H1 (cell line): ENCODE data around the gene PAQR4. TPM values are rescaled to one million over a fixed set of nuclear protein-coding genes. Genes with fewer than 3 reads are reported as not detected.
A peak's percentile ranks its signal among the peaks of the same experiment; 100 is the strongest.

Experiments
- ASH2L ChIP-seq: fragments of 200-600, 300-600 bp; sonication (generic); IDR thresholded peaks from one replicate; pipeline ENCODE4 v1.7.1; 2017; ENCODE audit warnings: low read length
- BRCA1 ChIP-seq: IDR thresholded peaks from 2 replicates; pipeline ENCODE4 v1.6.1; 2012; ENCODE audit warnings: low read depth, low read length, improper control_type of control experiment
- CBX5 ChIP-seq: fragments of 300-800, 300-1000 bp; sonication (generic); IDR thresholded peaks from 2 replicates; pipeline ENCODE4 v1.7.1; 2016; ENCODE audit warnings: antibody characterized with exemption, low read length, low read depth
- CEBPB ChIP-seq: IDR thresholded peaks from 2 replicates; pipeline ENCODE4 v1.6.1; 2012; ENCODE audit warnings: low read depth, low read length
- CHD1 ChIP-seq: IDR thresholded peaks from 2 replicates; pipeline ENCODE4 v1.6.1; 2012; ENCODE audit warnings: low read depth, low read length, improper control_type of control experiment
- EZH2 ChIP-seq: fragments of 200-600 bp; sonication (generic); IDR thresholded peaks from 2 replicates; pipeline ENCODE4 v1.7.1; 2012; ENCODE audit warnings: low read depth, mild to moderate bottlenecking, moderate library complexity, low read length, inconsistent platforms; ENCODE audit not compliant: severe bottlenecking
- GTF2F1 ChIP-seq: IDR thresholded peaks from 2 replicates; pipeline ENCODE4 v1.6.1; 2012; ENCODE audit warnings: low read depth, low read length, improper control_type of control experiment, borderline replicate concordance
- HDAC2 ChIP-seq, 2 experiments: fragments of 300-600 bp in 1 of 2; sonication (generic) in 1 of 2; IDR thresholded peaks; 2 replicates each; pipeline ENCODE4 v1.6.1; 2011 to 2012; ENCODE audit warnings: low read depth in 2 of 2, low read length in 2 of 2, mild to moderate bottlenecking in 2 of 2, moderate library complexity in 2 of 2, borderline replicate concordance in 1 of 2, inconsistent platforms in 1 of 2
- JUND ChIP-seq: IDR thresholded peaks from 2 replicates; pipeline ENCODE4 v1.6.1; 2011; ENCODE audit warnings: mild to moderate bottlenecking, improper control_type of control experiment, low read length
- MAFK ChIP-seq: IDR thresholded peaks from 2 replicates; pipeline ENCODE4 v1.6.1; 2012; ENCODE audit warnings: low read depth, mild to moderate bottlenecking, improper control_type of control experiment, low read length
- POU5F1 ChIP-seq: IDR thresholded peaks from 2 replicates; pipeline ENCODE4 v1.6.1; 2011; ENCODE audit warnings: low read depth, mild to moderate bottlenecking, low read length, moderate library complexity
- RBBP5 ChIP-seq: IDR thresholded peaks from 2 replicates; pipeline ENCODE4 v1.7.1; 2012; ENCODE audit warnings: low read depth, mild to moderate bottlenecking, inconsistent platforms, low read length, moderate library complexity, borderline replicate concordance
- SAP30 ChIP-seq: fragments of 300-600 bp; sonication (generic); IDR thresholded peaks from 2 replicates; pipeline ENCODE4 v1.7.1; 2012; ENCODE audit warnings: low read length, moderate library complexity, mild to moderate bottlenecking, inconsistent platforms; ENCODE audit not compliant: insufficient read depth, insufficient replicate concordance
- SP1 ChIP-seq: IDR thresholded peaks from 2 replicates; pipeline ENCODE4 v1.6.1; 2011; ENCODE audit warnings: low read depth, low read length
- SP4 ChIP-seq: IDR thresholded peaks from 2 replicates; pipeline ENCODE4 v1.6.1; 2012; ENCODE audit warnings: low read length, inconsistent platforms
- SRF ChIP-seq: IDR thresholded peaks from 2 replicates; pipeline ENCODE4 v1.6.1; 2011; ENCODE audit warnings: mild to moderate bottlenecking, low read depth, low read length, moderate library complexity
- YY1 ChIP-seq: IDR thresholded peaks from 2 replicates; pipeline ENCODE4 v1.6.1; 2011; ENCODE audit warnings: low read depth, mild to moderate bottlenecking, low read length
- polyA plus RNA-seq, 7 experiments: library from polyadenylated mRNA; depleted of rRNA in 3 of 7; stranded (reverse) in 5 of 7; unstranded in 2 of 7; fragments of >200 nt in 5 of 7; fragments of 200-250 nt in 2 of 7; gene quantifications; 1 replicate in 5 of 7; 2 replicates in 1 of 7; 4 replicates in 1 of 7; pipeline versions ENCODE4 v1.2.1 to v1.2.3, GENCODE V29; 2011 to 2013; ENCODE audit warnings: missing spikeins in 2 of 7, mixed read lengths in 2 of 7
- total RNA-seq: library from RNA; stranded (reverse); fragmentation: NEBNext Ultra II Directional; extraction: Animal tissue kit (Norgen Biotek cat#: 25700); gene quantifications from 2 replicates; pipeline ENCODE4 v1.2.1, GENCODE V29; 2021
- TF ChIP-seq, protein P1 (sequence below): IDR thresholded peaks from 2 replicates; pipeline ENCODE4 v1.6.1; 2012; ENCODE audit warnings: low read length, inconsistent platforms
- TF ChIP-seq, protein P2 (sequence below): IDR thresholded peaks from 2 replicates; pipeline ENCODE4 v1.6.1; 2011; ENCODE audit warnings: low read depth, mild to moderate bottlenecking, low read length; ENCODE audit not compliant: insufficient read depth
- TF ChIP-seq, protein P3 (sequence below), 3 experiments: IDR thresholded peaks; 1 replicate in 2 of 3; 2 replicates in 1 of 3; pipeline versions ENCODE4 v1.5.1 to v1.6.1; 2011; ENCODE audit warnings: low read length in 3 of 3, mild to moderate bottlenecking in 3 of 3, inconsistent platforms in 2 of 3, low read depth in 1 of 3, moderate library complexity in 1 of 3; ENCODE audit not compliant: insufficient read depth in 1 of 3; ENCODE audit errors: control extremely low read depth in 1 of 3

Gene PAQR4
- total and polyA plus RNA-seq, 2 of the 8 experiments (the other 6 are each of a cell fraction or from before 2014, with no cell fraction given), result 28.2 to 34.6 TPM

- TF ChIP-seq BRCA1 (no peak), ASH2L (peak; percentile 68), SRF (no peak), EZH2 (no peak), MAFK (no peak), SAP30 (no peak), SP4 (peak; percentile 85), SP1 (0 out of 2 replicates have a peak, but pooled peaks have one; percentile 45), CEBPB (no peak), HDAC2 (IDR thresholded peaks at IDR 0.05; ENCODE audit: borderline replicate concordance in 1 of 2, low read depth in 2 of 2, low read length in 2 of 2) (no peak), CBX5 (no peak), GTF2F1 (peak; percentile 72; the same call in 1 of the 2 replicates), RBBP5 (no peak), CHD1 (no peak), JUND (peak; percentile 93), POU5F1 (no peak), YY1 (no peak)
- TF ChIP-seq, protein P1, sequence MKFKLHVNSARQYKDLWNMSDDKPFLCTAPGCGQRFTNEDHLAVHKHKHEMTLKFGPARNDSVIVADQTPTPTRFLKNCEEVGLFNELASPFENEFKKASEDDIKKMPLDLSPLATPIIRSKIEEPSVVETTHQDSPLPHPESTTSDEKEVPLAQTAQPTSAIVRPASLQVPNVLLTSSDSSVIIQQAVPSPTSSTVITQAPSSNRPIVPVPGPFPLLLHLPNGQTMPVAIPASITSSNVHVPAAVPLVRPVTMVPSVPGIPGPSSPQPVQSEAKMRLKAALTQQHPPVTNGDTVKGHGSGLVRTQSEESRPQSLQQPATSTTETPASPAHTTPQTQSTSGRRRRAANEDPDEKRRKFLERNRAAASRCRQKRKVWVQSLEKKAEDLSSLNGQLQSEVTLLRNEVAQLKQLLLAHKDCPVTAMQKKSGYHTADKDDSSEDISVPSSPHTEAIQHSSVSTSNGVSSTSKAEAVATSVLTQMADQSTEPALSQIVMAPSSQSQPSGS, result peak; percentile 87
- TF ChIP-seq, protein P2, sequence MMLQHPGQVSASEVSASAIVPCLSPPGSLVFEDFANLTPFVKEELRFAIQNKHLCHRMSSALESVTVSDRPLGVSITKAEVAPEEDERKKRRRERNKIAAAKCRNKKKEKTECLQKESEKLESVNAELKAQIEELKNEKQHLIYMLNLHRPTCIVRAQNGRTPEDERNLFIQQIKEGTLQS, result no peak
- TF ChIP-seq, protein P3, sequence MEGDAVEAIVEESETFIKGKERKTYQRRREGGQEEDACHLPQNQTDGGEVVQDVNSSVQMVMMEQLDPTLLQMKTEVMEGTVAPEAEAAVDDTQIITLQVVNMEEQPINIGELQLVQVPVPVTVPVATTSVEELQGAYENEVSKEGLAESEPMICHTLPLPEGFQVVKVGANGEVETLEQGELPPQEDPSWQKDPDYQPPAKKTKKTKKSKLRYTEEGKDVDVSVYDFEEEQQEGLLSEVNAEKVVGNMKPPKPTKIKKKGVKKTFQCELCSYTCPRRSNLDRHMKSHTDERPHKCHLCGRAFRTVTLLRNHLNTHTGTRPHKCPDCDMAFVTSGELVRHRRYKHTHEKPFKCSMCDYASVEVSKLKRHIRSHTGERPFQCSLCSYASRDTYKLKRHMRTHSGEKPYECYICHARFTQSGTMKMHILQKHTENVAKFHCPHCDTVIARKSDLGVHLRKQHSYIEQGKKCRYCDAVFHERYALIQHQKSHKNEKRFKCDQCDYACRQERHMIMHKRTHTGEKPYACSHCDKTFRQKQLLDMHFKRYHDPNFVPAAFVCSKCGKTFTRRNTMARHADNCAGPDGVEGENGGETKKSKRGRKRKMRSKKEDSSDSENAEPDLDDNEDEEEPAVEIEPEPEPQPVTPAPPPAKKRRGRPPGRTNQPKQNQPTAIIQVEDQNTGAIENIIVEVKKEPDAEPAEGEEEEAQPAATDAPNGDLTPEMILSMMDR (IDR thresholded peaks at IDR 0.05; ENCODE audit: control extremely low read depth in 1 of 3, insufficient read depth in 1 of 3, low read depth in 1 of 3, low read length in 3 of 3), result peak; percentile 85 to 94 (median 92)
Observed at GRCh38 chr16:3017794-3018506, 48.8 kb downstream of the PAQR4 start, which contains the start of gene CLDN6 (continued).
